GM11168 (cell line): ENCODE results near the gene RALGPS1.

Experiments
- in situ Hi-C: fragments of 300-500 bp; cut with MboI; formaldehyde crosslinking; loops from one replicate; pipeline ENCODE4 v1.12.0; 2022; ENCODE audit warnings: low sequenced_read_pairs; ENCODE audit not compliant: unreplicated experiment

RALGPS1 gene

GRCh38 chr9:126914458-126915280, at the start of gene RALGPS1:
Gene RALGPS1, plus strand, starts transcription at chr9:126914782. Its CDS starts 47,508 bp downstream, at chr9:126962290.
- in situ Hi-C loops: no loop called here

GRCh38 chr9:126869368-126869767, 45.2 kb upstream of the RALGPS1 start:
- in situ Hi-C loops: no loop called here

GRCh38 chr9:126872516-126872915, 42.1 kb upstream of the RALGPS1 start:
- in situ Hi-C loops: no loop called here

GRCh38 chr9:126874546-126875314, 39.9 kb upstream of the RALGPS1 start:
- in situ Hi-C loops: no loop called here

- in situ Hi-C loops: no loop called here
These were observed 38.6 kb upstream of the RALGPS1 start for GRCh38 chr9:126875756-126876510.

- in situ Hi-C loops: no loop called here
These were observed 38.1 kb upstream of the RALGPS1 start for GRCh38 chr9:126876531-126876930.

- in situ Hi-C loops: no loop called here
These were observed 37.2 kb upstream of the RALGPS1 start for GRCh38 chr9:126877418-126877817.

GRCh38 chr9:126879288-126879687, 35.3 kb upstream of the RALGPS1 start:
- in situ Hi-C loops: no loop called here

- in situ Hi-C loops: no loop called here
These were observed 34.2 kb upstream of the RALGPS1 start for GRCh38 chr9:126880226-126880946.

- in situ Hi-C loops: no loop called here
These were observed 33.6 kb upstream of the RALGPS1 start for GRCh38 chr9:126880947-126881332.

- in situ Hi-C loops: no loop called here
These were observed 31.8 kb upstream of the RALGPS1 start for GRCh38 chr9:126882746-126883145.

- in situ Hi-C loops: no loop called here
These were observed 30.9 kb upstream of the RALGPS1 start for GRCh38 chr9:126883636-126884035.

- in situ Hi-C loops: no loop called here
These were observed 29.4 kb upstream of the RALGPS1 start for GRCh38 chr9:126885131-126885641.

GRCh38 chr9:126886034-126886822, 28.4 kb upstream of the RALGPS1 start:
- in situ Hi-C loops: no loop called here

GRCh38 chr9:126886897-126887296, 27.7 kb upstream of the RALGPS1 start:
- in situ Hi-C loops: no loop called here

GRCh38 chr9:126891676-126892075, 22.9 kb upstream of the RALGPS1 start:
- in situ Hi-C loops: no loop called here

GRCh38 chr9:126893079-126893478, 21.5 kb upstream of the RALGPS1 start:
- in situ Hi-C loops: no loop called here

GRCh38 chr9:126894052-126894603, 20.5 kb upstream of the RALGPS1 start:
- in situ Hi-C loops: no loop called here

GRCh38 chr9:126902210-126902609, 12.4 kb upstream of the RALGPS1 start:
- in situ Hi-C loops: no loop called here
